GM18517 (cell line): ENCODE measurements around the gene PLAGL1.

Source experiments
- ATAC-seq: cut with Tn5 transposase; IDR thresholded peaks from one replicate; pipeline ENCODE4 v1.9.1; 2021; ENCODE audit warnings: mild to moderate bottlenecking, moderate library complexity; ENCODE audit not compliant: unreplicated experiment

Gene PLAGL1

DNA sequence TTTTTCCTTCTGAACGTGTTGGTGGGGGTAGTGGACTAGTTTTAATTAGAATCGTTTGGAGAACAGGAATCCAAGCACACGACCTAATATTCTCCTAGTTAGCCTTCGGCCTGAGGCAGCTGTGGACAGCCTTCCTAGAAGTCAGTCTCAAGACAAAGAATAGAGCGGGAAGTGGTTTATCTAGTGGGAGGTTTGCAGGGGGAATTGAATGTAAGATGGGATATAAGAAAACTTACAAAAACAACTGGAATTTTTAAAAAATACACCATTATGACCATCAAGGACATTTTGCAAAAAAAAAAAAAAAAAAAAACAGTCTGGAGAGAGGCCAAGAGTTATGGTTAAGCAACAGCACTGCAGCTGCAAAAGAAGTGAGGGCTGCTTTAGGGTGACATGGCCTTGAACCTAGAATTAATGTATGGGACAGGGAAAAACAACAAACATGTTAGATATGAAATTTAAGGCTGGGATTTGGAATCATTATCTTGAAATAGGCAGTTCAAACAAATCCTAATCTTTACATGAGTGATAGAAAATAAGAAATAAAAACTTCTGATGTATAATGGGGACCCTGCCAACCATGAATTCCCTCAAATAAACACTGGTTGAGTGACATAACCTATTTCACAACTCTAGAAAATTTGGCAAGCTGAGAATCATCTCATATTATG lies 40.2 kb downstream of the PLAGL1 start:
- no peak for ATAC-seq

DNA sequence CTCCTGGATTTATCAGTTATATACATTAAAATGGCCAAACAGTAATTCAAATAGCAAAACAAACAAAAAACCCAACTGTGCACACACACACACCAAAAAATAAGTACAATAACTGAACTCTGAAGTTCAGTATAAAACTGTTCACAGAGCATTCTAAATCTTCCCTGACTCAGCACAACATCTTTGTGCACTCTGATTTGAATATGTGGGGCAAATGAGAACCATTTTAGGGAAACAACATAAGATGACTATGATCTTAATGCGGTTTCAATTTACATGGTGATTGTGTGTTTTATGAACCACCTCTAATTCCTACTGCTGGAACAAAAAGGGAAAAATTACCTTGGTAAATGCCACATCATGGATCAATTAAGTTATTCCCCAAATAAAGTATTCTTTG lies 41.7 kb downstream of the PLAGL1 start:
- ATAC-seq = no peak

GRCh38 chr6:143965503-143966171 lies 42.4 kb downstream of the PLAGL1 start:
- ATAC-seq = no peak

DNA sequence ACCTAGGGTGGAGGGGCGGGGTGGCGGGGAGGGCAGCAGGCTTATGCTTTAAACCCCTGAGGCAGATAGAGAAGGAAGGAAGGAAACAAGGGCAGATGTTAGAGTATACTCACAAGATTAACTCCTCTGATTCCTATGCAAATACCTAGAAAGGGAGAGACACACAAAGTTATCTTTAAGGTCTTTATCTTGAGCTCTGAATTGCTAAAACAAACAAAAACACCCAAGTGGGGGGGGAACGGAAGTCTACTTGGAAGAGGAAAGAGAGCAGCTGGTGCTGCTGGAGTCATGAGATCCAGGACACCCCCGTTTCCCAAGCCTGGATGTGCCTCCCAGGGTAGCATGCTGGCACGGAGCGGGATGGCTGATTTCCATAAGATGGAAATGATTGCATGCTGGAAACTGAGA lies 43.4 kb downstream of the PLAGL1 start:
- ATAC-seq = no peak

DNA sequence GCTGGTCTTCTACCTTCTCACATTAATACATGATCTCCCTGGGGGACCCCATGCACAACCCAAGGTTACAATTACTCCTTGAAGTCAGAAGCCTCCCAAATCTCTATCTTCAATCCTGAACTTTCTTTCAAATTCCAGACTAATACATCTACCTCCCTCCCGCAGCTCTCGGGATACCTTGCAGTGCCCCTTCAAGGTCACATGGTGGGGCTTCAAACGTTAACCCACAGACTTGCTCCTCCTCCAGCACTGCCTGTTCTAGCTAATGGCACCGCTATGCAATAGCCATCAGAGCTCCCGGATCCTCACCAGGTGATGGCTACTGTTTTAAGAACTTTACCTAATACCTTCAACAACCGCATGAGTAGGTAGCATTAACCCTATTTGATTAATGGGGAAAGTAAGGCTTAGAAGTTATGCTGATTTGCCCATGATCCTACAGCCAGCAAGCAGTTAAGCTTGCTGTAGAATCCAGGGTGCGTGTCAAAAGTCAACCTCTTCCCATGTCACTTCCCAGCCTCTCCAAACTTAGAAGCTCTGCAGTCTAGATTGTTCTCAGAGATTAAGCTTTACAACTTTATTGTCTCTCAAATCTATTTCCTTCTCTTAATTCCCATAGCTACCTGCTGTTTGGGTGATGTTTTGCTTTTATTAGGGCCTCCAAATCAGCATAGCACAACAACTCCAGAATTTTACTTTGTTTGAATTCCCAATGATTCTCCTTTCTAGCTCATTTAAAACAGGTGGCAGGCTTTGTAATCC lies 44.7 kb downstream of the PLAGL1 start:
- no peak for ATAC-seq

- ATAC-seq = no peak
Measured at GRCh38 chr6:143961886-143962878, 45.9 kb downstream of the PLAGL1 start.

DNA sequence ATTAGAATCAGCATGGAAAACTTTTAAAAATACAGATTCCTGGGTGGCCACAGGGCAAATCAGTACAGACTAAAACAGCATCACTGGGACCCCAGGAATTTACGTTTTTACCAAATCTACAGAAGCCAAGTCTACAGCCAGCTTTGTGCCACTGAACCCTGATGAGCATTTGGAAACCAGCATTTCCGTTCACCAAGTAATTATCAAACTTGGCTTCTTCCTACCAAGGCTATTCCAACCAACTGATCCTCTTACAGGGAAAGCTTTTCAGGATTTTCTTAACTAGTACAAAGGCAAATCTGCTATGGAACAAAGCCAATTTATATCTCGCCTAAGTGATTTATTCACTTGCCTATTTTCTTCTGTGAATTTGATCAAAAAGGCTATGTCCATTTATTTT lies 47.0 kb downstream of the PLAGL1 start:
- ATAC-seq = no peak

- no peak for ATAC-seq
Measured at GRCh38 chr6:143959927-143960326, 48.1 kb downstream of the PLAGL1 start.

GRCh38 chr6:143958839-143959399 lies 49.1 kb downstream of the PLAGL1 start:
- no peak for ATAC-seq

GRCh38 chr6:143957679-143958274 lies 50.3 kb downstream of the PLAGL1 start:
- ATAC-seq = no peak

GRCh38 chr6:143955971-143956370 lies 52.1 kb downstream of the PLAGL1 start:
- ATAC-seq = no peak

DNA sequence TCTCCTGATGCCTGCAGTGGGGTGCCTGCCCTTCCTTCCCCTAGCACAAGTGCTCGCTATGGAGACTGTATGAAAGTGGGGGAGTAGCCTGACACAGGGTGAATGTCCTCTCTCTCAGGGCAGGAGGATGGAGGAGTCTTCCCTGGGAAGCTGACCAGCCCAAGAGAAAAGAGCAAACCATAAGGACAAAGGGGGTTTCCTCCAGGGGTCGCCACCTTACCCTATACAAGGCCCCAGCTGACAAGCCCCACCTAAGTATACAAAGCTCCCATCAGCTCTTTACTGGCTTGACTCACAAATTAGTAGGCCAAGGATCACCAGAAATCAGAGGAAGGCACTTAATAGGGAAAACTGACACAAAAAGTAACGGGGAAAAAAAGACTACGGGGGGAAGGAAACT lies 54.1 kb downstream of the PLAGL1 start:
- no peak for ATAC-seq

GRCh38 chr6:143952947-143953701 lies 54.9 kb downstream of the PLAGL1 start:
- no peak for ATAC-seq

DNA sequence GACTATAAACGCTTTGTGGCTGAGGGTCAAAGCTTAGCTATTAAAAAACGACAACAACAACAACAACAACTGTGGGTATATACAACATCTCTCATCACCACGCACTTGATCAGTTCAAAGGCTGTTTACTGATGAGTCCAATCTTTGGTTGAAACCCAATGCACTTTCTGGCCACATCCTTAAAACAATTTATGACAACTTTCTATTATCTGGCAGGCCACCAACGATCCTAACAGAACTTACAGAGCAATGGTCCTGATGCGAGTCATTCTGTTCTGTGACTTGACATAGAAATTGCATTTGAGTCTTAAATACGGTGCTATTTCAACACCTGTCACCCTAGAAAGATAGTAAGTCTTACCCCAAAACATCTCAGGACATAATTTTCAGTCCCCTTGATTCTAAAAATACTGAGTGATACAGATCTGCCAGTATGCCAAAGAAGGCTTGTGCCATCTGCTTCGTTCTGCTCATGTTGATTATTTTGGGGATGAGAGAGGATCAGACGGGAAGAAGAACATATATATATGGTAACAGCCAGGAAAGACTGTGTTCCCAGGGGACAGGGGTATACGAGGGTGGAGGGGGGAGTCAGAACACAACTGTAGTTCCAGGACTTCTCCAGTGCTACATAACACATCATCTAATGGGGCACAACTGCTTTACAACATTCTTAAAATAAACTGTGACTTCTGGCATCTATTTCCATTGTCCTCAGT lies 55.8 kb downstream of the PLAGL1 start:
- no peak for ATAC-seq

GRCh38 chr6:143950875-143951274 lies 57.2 kb downstream of the PLAGL1 start:
- ATAC-seq = no peak

DNA sequence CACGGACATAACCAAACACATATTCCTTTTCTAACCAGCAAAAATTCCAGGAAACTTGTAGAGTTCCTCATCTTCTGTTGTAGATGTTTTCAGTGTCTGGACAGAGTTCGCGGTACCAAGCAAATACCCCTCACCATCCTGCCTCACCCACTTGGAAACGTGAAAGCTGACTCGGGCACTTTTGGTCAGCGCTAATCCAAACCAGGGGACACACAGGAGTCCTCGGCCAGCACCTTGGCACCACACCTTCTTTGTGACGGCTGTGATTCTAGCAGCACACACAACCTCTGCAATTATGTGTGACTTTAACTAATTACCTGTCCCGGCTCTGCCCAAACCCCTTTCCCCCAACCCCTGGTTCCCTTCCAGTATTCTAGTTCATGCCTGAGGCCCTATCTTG lies 58.1 kb downstream of the PLAGL1 start:
- ATAC-seq = no peak

DNA sequence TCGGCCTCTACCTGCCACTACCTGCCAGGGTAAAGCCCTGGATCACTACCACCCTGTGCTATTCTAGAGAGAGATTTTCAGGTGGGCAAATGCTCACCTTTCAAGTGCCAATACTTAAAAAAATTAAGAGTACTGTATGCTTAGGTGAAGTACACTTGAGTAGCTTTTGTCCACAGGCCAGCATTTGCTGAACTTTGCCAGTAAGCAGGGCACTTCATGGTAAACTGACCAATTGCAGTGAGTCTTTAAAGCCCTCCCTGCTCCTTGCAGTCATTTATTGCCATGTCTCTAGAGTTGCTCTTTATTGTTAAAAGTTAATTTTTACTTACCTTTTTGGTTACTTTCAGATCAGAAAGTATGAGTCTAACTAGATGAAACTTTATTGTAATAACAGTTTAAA lies 58.5 kb downstream of the PLAGL1 start:
- ATAC-seq = no peak

GRCh38 chr6:143948208-143948607 lies 59.9 kb downstream of the PLAGL1 start:
- ATAC-seq = no peak
